HL-60 (cell line): ENCODE results near the gene UBASH3A.

Source experiments
- DNase-seq, 2 experiments: peaks; one replicate each; pipeline ENCODE4 v3.0.0-alpha.2; 2010 to 2020; ENCODE audit warnings: low read depth in 1 of 2, low spot score in 1 of 2
- H3K27ac ChIP-seq: fragments of 250-450 bp; sonication (Bioruptor Pico); replicated peaks from 2 replicates; pipeline ENCODE4 v1.5.1; 2020; ENCODE audit warnings: mild to moderate bottlenecking, moderate library complexity
- H3K27me3 ChIP-seq: fragments of 250-450 bp; sonication (Bioruptor Pico); 2 replicates; pipeline ENCODE4 v1.5.1; 2021; ENCODE audit warnings: mild to moderate bottlenecking, moderate library complexity; ENCODE audit not compliant: insufficient read depth, poor library complexity, severe bottlenecking
- H3K4me3 ChIP-seq: replicated peaks from 2 replicates; pipeline ENCODE4 v1.5.1; 2011; ENCODE audit warnings: mild to moderate bottlenecking, control low read depth, low read length; ENCODE audit not compliant: insufficient read depth
- CTCF ChIP-seq: IDR thresholded peaks from one replicate; pipeline ENCODE4 v1.5.1; 2011; ENCODE audit warnings: low read length, control low read depth, inconsistent platforms; ENCODE audit not compliant: insufficient read depth
- GABPA ChIP-seq: IDR thresholded peaks from 2 replicates; pipeline ENCODE4 v1.6.1; 2012; ENCODE audit warnings: low read depth
- POLR2AphosphoS5 ChIP-seq: IDR thresholded peaks from 2 replicates; pipeline ENCODE4 v1.6.1; 2012; ENCODE audit warnings: low read depth
- REST ChIP-seq: IDR thresholded peaks from 2 replicates; pipeline ENCODE4 v1.6.1; 2012; ENCODE audit warnings: low read depth; ENCODE audit not compliant: insufficient replicate concordance
- SPI1 ChIP-seq: IDR thresholded peaks from 2 replicates; pipeline ENCODE4 v1.6.1; 2012; ENCODE audit warnings: low read depth, mild to moderate bottlenecking, borderline replicate concordance

UBASH3A gene

GRCh38 chr21:42409366-42409765 lies 5.7 kb downstream of the UBASH3A start:
- no peak overlapping the region for H3K27ac ChIP-seq
- DNase-seq = no peak
- no peak for TF ChIP-seq SPI1
- H3K4me3 ChIP-seq = no peak overlapping the region
- H3K27me3 ChIP-seq = no peaks in the 10 kb centered on the region

- no peak for DNase-seq
- Histone ChIP-seq H3K4me3 (no peak overlapping the region), H3K27me3 (no peaks in the 10 kb centered on the region), H3K27ac (no peak overlapping the region)
- TF ChIP-seq GABPA (no peak), SPI1 (no peak), REST (no peak), CTCF (no peak), POLR2AphosphoS5 (no peak)
These were observed 7.6 kb downstream of the UBASH3A start for GRCh38 chr21:42411197-42411869.

GRCh38 chr21:42411891-42412635 lies 8.4 kb downstream of the UBASH3A start:
- TF ChIP-seq CTCF (no peak), SPI1 (no peak), GABPA (no peak), REST (no peak), POLR2AphosphoS5 (no peak)
- H3K27ac ChIP-seq = no peak overlapping the region
- H3K27me3 ChIP-seq = no peaks in the 10 kb centered on the region
- DNase-seq = no peak
- no peak overlapping the region for H3K4me3 ChIP-seq

GRCh38 chr21:42412636-42412933 lies 8.9 kb downstream of the UBASH3A start:
- Histone ChIP-seq H3K27me3 (no peaks in the 10 kb centered on the region), H3K4me3 (no peak overlapping the region), H3K27ac (no peak overlapping the region)
- TF ChIP-seq REST = no peak
- TF ChIP-seq CTCF = no peak
- no peak for TF ChIP-seq POLR2AphosphoS5
- no peak for TF ChIP-seq SPI1
- TF ChIP-seq GABPA = no peak
- DNase-seq = no peak
